Panc1 (cell line): ENCODE measurements around the gene RTCB. TPM values are rescaled to one million over a fixed set of nuclear protein-coding genes. Genes with fewer than 3 reads are reported as not detected.
A peak's percentile ranks its signal among the peaks of the same experiment; 100 is the strongest.

Experiments used
- ATAC-seq: fragments of 200-7000 bp; cut with Tn5 transposase; 2 replicates; pipeline ENCODE4 v1.9.1; 2020; ENCODE audit warnings: mild to moderate bottlenecking, moderate library complexity
- BruUV-seq: library from RNA; stranded (reverse); fragments of 400-500 nt; replicated peaks from 2 replicates; lab custom pipeline; 2021; lab: Mats Ljungman, UMichigan
- CTCF ChIA-PET: fragments of 300-600 bp; sonication (Branson Sonifier 250); formaldehyde crosslinking; loops from one replicate; lab custom pipeline; 2022; ENCODE audit warnings: antibody characterized with exemption; lab: Charles Lee
- POLR2A ChIA-PET: fragments of 300-600 bp; sonication (Branson Sonifier 250); formaldehyde crosslinking; loops from one replicate; lab custom pipeline; 2022; ENCODE audit warnings: antibody characterized with exemption; lab: Charles Lee
- DNase-seq: peaks from one replicate; pipeline ENCODE4 v3.0.0-alpha.2; 2010; ENCODE audit warnings: low read depth, low spot score
- H3K27ac ChIP-seq: 2 replicates; pipeline ENCODE4 v1.5.1; 2011; ENCODE audit warnings: mild to moderate bottlenecking, low read length, inconsistent platforms
- H3K27me3 ChIP-seq: fragments of 200-500 bp; sonication (Bioruptor generic); 2 replicates; pipeline ENCODE4 v1.6.0; 2014; ENCODE audit warnings: low read length, inconsistent platforms; ENCODE audit not compliant: control insufficient read depth, insufficient read depth
- H3K36me3 ChIP-seq: fragments of 200-500 bp; sonication (Bioruptor generic); 2 replicates; pipeline ENCODE4 v1.5.1; 2014; ENCODE audit warnings: inconsistent platforms, mild to moderate bottlenecking, low read length, moderate library complexity; ENCODE audit not compliant: control insufficient read depth, insufficient read depth
- H3K4me1 ChIP-seq: 2 replicates; pipeline ENCODE4 v1.5.1; 2011; ENCODE audit warnings: inconsistent platforms, mild to moderate bottlenecking, low read length, moderate library complexity; ENCODE audit not compliant: control insufficient read depth, insufficient read depth
- H3K4me3 ChIP-seq, 2 experiments: 2 replicates each; pipeline ENCODE4 v1.5.1; 2011 to 2012; ENCODE audit warnings: low read depth in 2 of 2, low read length in 2 of 2, mild to moderate bottlenecking in 2 of 2, inconsistent platforms in 1 of 2, moderate library complexity in 1 of 2
- H3K9me3 ChIP-seq: fragments of 200-500 bp; sonication (Bioruptor generic); 2 replicates; pipeline ENCODE4 v1.5.1; 2014; ENCODE audit warnings: low read depth, mild to moderate bottlenecking, inconsistent platforms, low read length, moderate library complexity; ENCODE audit not compliant: control insufficient read depth, insufficient read depth
- POLR2AphosphoS5 ChIP-seq: IDR thresholded peaks from 2 replicates; pipeline ENCODE4 v1.6.1; 2012; ENCODE audit warnings: mild to moderate bottlenecking, low read depth, low read length, moderate library complexity
- SIN3A ChIP-seq: IDR thresholded peaks from 2 replicates; pipeline ENCODE4 v1.6.1; 2012; ENCODE audit warnings: low read depth, mild to moderate bottlenecking, low read length, moderate library complexity, borderline replicate concordance; ENCODE audit not compliant: insufficient read depth
- TCF7L2 ChIP-seq: IDR thresholded peaks from 2 replicates; pipeline ENCODE4 v1.6.1; 2011; ENCODE audit warnings: mild to moderate bottlenecking, low read depth, low read length, inconsistent platforms
- in situ Hi-C: cut with HindIII; loops from 2 replicates; pipeline ENCODE4 v1.10.0; 2016; ENCODE audit warnings: low sequenced_read_pairs, low pct_unique_long_range_greater_than_20kb
- intact Hi-C: fragments of 100-400 bp; cut with micrococcal nuclease; formaldehyde crosslinking; loops from one replicate; pipeline ENCODE4 v1.10.0; 2022; ENCODE audit not compliant: unreplicated experiment
- total RNA-seq: library from RNA; stranded (reverse); gene quantifications from one replicate; pipeline ENCODE4 v1.2.1, GENCODE V29; 2021; ENCODE audit not compliant: unreplicated experiment
- TF ChIP-seq, protein P1 (sequence below): fragments of 450-650 bp; IDR thresholded peaks from 2 replicates; pipeline ENCODE4 v1.5.1; 2017; ENCODE audit warnings: mild to moderate bottlenecking
- TF ChIP-seq, protein P2 (sequence below), 2 experiments: IDR thresholded peaks; 2 replicates each; pipeline ENCODE4 v1.6.1; 2011 to 2012; ENCODE audit warnings: low read depth in 2 of 2, control low read depth in 1 of 2, low read length in 1 of 2, mild to moderate bottlenecking in 1 of 2, moderate library complexity in 1 of 2; ENCODE audit not compliant: insufficient read depth in 1 of 2

The RTCB gene
- total RNA-seq, 1 experiment from 2014 or later = 55.9 TPM

DNA sequence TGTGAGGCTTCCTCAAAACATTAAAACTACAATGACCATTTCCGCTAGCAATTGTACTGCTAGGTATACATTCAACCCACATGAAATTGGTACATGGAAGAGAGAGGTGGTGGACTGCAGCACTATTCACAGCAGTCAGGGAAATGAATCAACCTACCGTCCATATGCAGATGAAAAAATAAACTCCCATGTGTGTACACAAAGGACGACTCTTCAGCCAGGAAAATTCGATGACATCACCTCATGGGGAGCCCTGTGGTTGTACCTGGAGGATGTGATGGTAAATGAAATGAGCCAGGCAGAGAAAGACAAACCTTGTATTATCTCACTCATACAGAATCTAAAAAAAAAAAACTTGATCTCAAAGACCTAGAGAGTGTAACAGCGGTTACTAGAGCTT is 31.1 kb downstream of the RTCB start:
- POLR2A ChIA-PET = no interaction called here
- Histone ChIP-seq H3K4me1 (no peaks in the 10 kb centered on the region), H3K36me3 (no peaks in the 10 kb centered on the region), H3K27ac (no peak overlapping the region), H3K27me3 (no peaks in the 10 kb centered on the region), H3K4me3 (no peak overlapping the region), H3K9me3 (no peaks in the 10 kb centered on the region)
- ATAC-seq = no peak
- TF ChIP-seq TCF7L2 (no peak), SIN3A (no peak), POLR2AphosphoS5 (no peak)
- TF ChIP-seq, protein P1, sequence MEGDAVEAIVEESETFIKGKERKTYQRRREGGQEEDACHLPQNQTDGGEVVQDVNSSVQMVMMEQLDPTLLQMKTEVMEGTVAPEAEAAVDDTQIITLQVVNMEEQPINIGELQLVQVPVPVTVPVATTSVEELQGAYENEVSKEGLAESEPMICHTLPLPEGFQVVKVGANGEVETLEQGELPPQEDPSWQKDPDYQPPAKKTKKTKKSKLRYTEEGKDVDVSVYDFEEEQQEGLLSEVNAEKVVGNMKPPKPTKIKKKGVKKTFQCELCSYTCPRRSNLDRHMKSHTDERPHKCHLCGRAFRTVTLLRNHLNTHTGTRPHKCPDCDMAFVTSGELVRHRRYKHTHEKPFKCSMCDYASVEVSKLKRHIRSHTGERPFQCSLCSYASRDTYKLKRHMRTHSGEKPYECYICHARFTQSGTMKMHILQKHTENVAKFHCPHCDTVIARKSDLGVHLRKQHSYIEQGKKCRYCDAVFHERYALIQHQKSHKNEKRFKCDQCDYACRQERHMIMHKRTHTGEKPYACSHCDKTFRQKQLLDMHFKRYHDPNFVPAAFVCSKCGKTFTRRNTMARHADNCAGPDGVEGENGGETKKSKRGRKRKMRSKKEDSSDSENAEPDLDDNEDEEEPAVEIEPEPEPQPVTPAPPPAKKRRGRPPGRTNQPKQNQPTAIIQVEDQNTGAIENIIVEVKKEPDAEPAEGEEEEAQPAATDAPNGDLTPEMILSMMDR = no peak
- TF ChIP-seq, protein P2, sequence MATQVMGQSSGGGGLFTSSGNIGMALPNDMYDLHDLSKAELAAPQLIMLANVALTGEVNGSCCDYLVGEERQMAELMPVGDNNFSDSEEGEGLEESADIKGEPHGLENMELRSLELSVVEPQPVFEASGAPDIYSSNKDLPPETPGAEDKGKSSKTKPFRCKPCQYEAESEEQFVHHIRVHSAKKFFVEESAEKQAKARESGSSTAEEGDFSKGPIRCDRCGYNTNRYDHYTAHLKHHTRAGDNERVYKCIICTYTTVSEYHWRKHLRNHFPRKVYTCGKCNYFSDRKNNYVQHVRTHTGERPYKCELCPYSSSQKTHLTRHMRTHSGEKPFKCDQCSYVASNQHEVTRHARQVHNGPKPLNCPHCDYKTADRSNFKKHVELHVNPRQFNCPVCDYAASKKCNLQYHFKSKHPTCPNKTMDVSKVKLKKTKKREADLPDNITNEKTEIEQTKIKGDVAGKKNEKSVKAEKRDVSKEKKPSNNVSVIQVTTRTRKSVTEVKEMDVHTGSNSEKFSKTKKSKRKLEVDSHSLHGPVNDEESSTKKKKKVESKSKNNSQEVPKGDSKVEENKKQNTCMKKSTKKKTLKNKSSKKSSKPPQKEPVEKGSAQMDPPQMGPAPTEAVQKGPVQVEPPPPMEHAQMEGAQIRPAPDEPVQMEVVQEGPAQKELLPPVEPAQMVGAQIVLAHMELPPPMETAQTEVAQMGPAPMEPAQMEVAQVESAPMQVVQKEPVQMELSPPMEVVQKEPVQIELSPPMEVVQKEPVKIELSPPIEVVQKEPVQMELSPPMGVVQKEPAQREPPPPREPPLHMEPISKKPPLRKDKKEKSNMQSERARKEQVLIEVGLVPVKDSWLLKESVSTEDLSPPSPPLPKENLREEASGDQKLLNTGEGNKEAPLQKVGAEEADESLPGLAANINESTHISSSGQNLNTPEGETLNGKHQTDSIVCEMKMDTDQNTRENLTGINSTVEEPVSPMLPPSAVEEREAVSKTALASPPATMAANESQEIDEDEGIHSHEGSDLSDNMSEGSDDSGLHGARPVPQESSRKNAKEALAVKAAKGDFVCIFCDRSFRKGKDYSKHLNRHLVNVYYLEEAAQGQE (IDR thresholded peaks at IDR 0.05; ENCODE audit: insufficient read depth in 1 of 2, low read depth in 2 of 2, low read length in 1 of 2) = no peak
- CTCF ChIA-PET = no interaction called here
- in situ Hi-C loops (no loop called here), intact Hi-C loops (no loop called here)
- BruUV-seq = no TSS peak
- no peak for DNase-seq

DNA sequence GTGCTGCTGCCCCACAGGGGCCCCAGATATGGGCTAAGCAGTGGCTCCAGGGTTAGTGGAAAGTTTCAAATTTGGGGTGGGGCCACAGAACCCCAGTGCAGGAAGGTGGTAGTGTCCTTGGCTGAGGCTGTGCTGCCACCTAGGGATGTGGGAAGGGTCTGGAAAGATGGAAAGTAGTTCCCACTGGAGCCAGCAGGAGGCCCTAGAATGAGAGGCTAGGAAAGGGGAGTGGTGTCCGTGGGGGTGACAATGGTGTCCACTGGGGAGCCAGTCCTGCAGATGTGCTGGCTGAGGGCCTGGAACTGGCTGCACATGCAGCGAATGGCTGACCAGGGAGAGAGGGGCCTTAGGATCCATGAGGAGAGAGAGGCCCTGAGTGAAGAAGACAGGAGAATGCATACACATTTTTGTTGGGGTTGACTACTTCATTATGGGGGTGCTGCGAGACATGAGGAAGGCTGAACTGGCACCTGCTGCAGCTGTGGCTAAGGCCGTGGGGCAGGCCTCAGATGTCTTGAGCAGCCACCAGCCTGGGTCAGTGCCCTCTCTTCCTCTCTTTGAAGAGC is 33.3 kb downstream of the RTCB start:
- CTCF ChIA-PET = interaction anchor here (0.7 kb wide), 1 partner anchor 53 kb away, joined by 4 read pairs; no protein-coding TSS in a partner anchor
- no TSS peak for BruUV-seq
- peak; percentile 84 for ATAC-seq
- Histone ChIP-seq H3K4me1 (no peaks in the 10 kb centered on the region), H3K36me3 (no peaks in the 10 kb centered on the region), H3K27me3 (no peaks in the 10 kb centered on the region), H3K9me3 (no peaks in the 10 kb centered on the region), H3K4me3 (no peak overlapping the region), H3K27ac (no peak overlapping the region)
- intact Hi-C loops (no loop called here), in situ Hi-C loops (no loop called here)
- DNase-seq = no peak
- POLR2A ChIA-PET = no interaction called here
- TF ChIP-seq POLR2AphosphoS5 (no peak), TCF7L2 (no peak)
- TF ChIP-seq, protein P1 = peak; percentile 78
